NCI-H2107 (cell line): ENCODE data around the gene ENTPD2.

Source experiments
- DNase-seq: peaks from one replicate; lab custom pipeline; 2025; lab: John Stamatoyannopoulos, UW

The ENTPD2 gene

GRCh38 chr9:137030006-137030405, 23.9 kb downstream of the ENTPD2 start:
- DNase-seq: no peak

DNA sequence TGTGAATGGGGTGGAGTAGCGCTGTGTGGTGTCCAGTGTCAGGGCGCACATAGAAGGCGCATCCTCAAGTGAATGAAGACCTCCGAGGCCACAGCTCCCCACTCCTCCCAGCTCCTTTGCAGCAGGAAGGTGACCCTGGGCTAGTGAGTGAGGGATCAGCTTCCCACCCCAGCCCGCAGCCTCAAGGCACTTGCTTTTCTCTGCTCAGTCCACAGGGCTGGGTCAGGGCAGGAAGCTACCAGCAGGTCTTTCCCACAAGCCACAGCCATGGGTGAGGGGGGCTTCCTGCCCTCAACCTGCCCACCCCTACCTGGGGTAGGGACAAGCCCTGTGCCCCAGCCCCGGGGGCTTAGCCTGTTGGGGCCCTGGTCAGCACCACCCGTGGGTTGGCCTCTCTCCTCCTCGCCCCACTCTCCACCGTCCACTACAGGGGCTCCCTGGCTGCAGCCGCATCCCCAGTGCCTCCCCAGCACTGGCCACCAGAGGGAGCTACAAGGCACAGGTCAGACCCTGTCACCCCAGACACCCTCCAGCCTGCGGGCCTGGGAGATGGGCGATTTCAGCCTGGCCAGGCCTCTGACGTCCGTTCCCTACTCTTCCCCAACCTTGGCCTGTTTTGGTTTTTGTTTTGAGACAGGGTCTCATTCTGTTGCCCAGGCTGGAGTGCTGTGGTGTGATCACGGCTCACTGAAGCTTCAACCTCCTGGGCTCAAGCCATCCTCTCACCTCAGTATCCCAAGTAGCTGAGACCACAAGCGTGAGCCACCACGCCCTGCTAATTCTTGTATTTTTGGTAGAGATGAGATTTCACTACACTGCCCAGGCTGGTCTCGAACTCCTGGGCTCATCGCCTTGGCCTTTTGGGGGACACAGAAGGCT, 24.6 kb downstream of the ENTPD2 start:
- DNase-seq: no peak

- peak; percentile 72 for DNase-seq
These were observed 25.4 kb downstream of the ENTPD2 start for GRCh38 chr9:137028263-137029057.

- DNase-seq: no peak
These were observed 26.2 kb downstream of the ENTPD2 start, which contains the start of gene ABCA2 for GRCh38 chr9:137027369-137028262. TSS of gene ABCA2 (minus strand) at chr9:137028237. CDS start at chr9:137028140, 97 bp downstream.

GRCh38 chr9:137026828-137027227, 27.0 kb downstream of the ENTPD2 start:
- DNase-seq: peak; percentile 49

DNA sequence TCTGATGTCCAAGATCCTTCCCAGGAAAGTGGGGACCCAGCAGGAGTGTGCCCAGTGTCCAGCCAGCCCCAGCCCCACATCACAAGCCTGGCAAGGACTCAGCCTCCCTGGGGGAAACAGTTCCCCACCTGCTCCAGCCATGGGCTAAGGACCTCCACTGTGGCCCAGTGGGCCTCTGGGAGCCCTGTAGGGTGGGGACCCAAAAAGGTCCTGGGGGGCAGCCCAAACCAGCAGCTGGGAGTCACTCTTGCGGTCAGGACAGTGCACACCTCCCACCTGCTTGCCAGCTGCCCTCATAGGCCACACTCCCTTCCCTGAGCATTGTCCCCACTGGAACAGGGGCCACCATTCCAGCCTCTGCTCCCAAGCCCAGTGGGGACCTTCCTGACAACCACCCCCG, 27.5 kb downstream of the ENTPD2 start:
- no peak for DNase-seq

DNA sequence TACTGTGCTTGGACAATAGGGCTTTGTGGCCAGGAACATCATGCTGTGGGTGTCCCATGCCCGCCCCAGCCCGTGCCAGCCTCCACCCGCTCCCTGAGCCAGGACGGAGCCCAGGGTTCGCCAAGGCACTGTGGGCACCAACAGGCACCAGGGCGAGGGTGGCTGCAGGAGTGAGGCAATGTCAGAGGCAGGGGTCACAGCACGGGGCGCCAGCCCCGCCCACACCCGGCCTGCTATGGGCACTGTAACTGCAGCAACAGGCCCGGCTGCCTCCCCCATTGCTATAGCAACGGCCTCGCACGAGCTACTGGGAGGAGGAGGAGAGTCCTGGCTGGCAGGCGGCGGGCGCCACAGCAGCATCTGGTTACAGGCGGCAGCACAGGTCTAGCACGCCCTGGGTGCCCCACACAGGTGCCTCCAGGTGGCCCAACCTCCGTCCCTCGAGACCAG, 28.3 kb downstream of the ENTPD2 start:
- peak; percentile 94 for DNase-seq

DNA sequence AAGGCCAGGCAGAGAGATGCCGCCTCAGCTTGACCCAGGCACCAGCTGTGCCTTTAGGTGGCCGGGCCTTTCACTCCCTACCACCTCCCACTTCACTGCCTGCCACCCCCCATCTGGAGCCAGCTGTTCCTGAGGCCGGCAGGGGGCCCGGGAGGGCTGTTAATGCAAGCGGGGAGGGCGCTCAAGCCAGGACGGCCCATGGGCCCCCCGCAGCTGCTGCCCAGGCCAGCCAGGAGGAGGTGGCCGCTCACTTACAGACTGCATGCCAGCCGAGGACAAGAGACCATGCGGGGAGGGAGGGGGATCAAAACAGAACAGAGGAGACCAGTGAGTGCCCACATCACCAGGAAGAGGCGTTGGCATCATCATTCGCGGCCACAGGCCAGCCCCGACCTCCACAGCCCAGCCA, 30.3 kb downstream of the ENTPD2 start:
- DNase-seq: no peak

- no peak for DNase-seq
These were observed 30.7 kb downstream of the ENTPD2 start for GRCh38 chr9:137023157-137023556.

DNA sequence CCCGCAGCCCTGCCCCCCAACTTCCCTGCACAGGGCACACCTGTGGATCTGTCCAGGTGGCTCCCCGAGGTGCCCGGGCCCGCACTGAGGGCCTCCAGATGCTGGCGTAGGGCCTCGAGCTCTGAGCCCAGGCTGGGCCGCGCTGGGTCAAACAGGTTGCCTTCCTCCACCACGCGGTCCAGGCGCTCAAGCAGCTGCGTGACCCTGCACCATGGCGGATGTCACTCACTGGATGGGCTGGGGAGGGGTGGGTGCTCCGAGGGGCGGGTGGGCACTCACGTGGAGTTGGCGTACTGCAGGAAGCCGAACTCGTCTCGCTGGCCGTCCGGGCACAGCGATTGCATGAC, 31.2 kb downstream of the ENTPD2 start:
- no peak for DNase-seq

DNA sequence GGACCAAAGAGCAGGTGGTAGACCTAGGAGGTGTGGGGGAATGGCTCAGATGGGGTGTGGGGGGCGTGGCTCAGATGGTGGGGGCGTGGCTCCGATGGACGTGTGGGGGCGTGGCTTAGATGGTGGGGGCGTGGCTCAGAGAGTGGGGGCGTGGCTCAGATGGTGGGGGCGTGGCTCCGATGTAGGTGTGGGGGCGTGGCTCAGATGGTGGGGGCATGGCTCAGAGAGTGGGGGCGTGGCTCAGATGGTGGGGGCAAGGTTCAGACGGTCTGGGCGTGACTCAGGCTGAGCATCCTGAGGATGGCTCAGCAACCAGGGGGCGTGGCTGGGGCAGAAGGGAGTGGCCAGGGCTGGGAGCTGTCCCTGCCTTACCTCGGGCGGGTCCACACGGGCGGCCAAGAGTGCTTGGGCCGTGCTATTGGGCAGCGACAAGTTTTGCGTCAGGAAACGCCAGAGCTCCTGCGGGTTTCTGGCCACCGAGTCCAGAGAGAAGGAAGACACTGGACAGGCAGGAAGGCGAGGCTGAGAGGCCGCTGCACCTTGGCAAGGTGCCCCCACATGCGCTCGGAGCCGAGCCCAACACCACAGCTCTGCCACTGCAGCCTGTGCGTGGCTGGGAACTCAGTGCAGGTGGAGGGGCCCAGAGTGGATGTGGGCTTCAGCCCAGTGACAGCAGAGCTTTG, 31.7 kb downstream of the ENTPD2 start:
- no peak for DNase-seq

DNA sequence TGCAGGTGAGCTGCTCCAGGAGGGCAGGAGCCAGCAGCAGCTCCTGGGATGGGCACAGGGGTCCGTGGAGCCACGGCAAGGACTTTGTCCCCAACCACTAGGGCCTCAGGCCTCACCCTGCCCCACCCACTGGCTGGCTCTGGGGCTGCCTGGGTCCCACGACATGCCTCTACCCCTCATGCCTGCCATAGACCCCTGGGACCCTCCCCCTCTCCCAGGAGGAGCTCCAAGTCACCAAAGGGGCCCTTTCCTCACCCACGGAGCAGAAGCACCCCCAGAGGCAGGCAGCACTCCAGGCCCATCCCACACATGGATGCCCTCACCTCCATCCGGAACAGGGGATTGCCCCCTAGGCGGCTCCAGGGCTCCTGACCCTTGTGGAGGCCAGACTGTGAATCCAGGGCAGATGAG, 32.3 kb downstream of the ENTPD2 start:
- no peak for DNase-seq

DNA sequence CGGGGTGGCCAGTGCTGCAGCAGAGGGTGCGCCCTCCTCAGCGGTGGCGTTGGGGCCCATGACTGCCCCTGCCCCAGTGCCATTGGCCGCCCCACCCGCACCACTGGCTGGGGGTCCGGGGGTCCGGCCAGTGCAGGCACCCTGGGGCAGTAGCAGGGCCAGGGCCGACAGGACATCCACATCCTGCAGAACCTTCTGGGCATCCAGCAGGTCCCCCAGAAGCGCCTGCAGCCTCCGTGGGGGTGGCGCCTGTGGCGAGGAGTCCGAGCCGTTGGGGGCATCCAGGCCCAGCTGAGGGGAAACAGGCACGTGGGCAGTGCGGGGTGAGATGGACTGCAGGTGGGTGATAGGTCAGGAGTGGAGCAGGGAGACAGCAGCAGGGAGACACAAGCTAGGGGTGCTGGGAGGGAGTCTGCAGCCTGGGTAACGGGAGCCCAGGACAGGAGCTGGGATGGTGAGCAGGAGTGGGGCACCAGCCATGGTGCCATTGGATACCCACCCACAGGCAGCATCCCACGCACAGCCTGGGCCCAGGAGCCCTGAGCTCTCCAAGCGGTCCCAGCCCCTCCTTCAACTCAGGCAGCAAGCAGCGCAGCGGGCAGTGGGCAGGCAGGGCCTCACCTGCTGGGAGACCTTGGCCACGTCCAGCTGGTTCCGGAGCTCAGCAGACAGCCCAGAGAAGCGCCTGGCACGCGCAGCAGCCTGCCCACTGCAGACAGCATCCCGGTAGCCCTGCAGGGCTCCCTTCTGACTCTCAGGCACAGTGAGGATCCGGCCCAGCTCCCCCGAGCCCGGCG, 32.9 kb downstream of the ENTPD2 start:
- DNase-seq: no peak

DNA sequence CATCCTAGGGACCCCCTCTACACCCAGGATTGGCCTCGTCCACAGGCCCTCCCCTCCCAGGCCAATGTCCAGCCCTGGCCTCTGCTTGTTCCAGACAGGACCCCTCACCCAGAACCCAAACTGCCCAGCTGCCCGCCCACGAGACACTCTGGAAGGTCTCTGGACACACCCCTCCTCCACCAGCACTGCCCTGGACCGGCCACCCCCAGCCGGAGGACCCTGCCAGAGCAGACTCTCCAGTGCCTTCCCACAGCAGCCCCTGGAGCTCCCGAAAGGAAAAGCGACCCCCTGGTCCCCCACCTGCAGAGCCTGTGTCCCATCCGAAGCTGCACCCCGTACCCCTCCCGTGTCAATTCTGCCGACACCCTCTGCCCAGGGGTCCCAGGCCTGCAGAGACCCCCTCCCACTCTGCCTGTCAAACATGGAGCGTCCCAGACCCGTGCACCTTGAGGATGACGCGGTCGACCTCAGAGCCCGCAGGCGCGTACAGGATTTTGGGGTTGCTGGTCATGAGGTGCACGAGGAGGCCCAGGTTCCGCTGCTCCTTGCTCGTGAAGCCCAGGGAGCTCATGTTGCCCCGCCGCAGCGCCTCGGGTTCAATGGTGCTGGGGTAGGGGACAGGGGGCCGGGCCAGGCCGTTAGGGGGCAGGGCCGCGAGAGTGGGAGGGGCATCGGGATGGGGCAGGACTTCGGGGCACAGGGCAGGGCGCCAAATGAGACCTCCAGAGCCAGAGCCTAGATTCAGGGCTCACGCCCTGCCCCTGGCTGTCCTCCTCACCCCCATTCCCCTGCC, 33.8 kb downstream of the ENTPD2 start:
- DNase-seq: no peak

- DNase-seq: no peak
These were observed 34.9 kb downstream of the ENTPD2 start for GRCh38 chr9:137018761-137019559.

- no peak for DNase-seq
These were observed 35.9 kb downstream of the ENTPD2 start for GRCh38 chr9:137017791-137018497.

GRCh38 chr9:137017071-137017470, 36.8 kb downstream of the ENTPD2 start:
- DNase-seq: no peak

DNA sequence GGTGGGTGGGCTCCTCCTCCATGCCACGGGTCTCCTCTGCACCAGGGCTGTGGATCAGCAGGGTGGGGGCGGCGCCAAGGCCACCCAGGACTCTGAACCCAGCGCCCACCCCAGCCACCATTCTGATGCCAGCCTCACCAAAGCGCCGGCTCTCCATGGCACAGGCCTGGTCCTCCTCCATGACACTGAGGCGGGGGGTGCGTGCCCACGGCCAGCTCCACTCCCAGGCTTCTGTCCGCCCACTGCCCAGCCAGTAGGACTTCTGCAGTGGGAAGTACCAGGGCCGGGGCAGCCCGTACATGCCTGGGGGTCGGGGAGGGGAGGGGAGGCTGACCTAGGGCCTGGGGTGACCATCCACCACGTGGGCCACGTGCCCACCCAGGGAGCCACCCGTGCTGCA, 37.4 kb downstream of the ENTPD2 start:
- no peak for DNase-seq
